Endothelial cell of umbilical vein (primary cell): ENCODE results near the gene PKP3. TPM values are rescaled to one million over a fixed set of nuclear protein-coding genes. Genes with fewer than 3 reads are reported as not detected.

Experiments
- BruUV-seq: library from RNA; stranded (reverse); fragments of 400-500 nt; replicated peaks from 2 replicates; lab custom pipeline; 2021; lab: Mats Ljungman, UMichigan
- CTCF ChIA-PET: fragments of 300-600, 350-600 bp; sonication (Branson Sonifier 250); formaldehyde crosslinking; loops from one replicate; lab custom pipeline; 2021; ENCODE audit warnings: antibody characterized with exemption, inconsistent platforms; lab: Charles Lee
- POLR2A ChIA-PET: fragments of 300-600, 350-600 bp; sonication (Branson Sonifier 250); formaldehyde crosslinking; loops from one replicate; lab custom pipeline; 2021; ENCODE audit warnings: antibody characterized with exemption, inconsistent platforms; lab: Charles Lee
- DNase-seq: peaks from one replicate; pipeline ENCODE4 v3.0.0-alpha.2; 2011; ENCODE audit warnings: low read depth, low spot score
- FAIRE-seq: peaks from 2 replicates; lab custom pipeline; 2011; peaks lifted over from hg19 to GRCh38; lab: Jason Lieb, UNC
- H2AFZ ChIP-seq: 2 replicates; pipeline ENCODE4 v1.6.0; 2012; ENCODE audit warnings: low read depth, low read length, control low read depth, inconsistent platforms
- H3K27ac ChIP-seq: 2 replicates; pipeline ENCODE4 v1.5.1; 2011; ENCODE audit warnings: low read depth, mild to moderate bottlenecking, control low read depth, low read length, moderate library complexity; ENCODE audit not compliant: insufficient read depth
- H3K27me3 ChIP-seq, 2 experiments: 2 replicates each; pipeline versions ENCODE4 v1.6.0 to v1.6.1; 2011; ENCODE audit warnings: low read length in 2 of 2, mixed read lengths in 1 of 2; ENCODE audit not compliant: control insufficient read depth in 2 of 2, insufficient read depth in 2 of 2
- H3K36me3 ChIP-seq, 2 experiments: 2 replicates in 1 of 2; 3 replicates in 1 of 2; pipeline ENCODE4 v1.5.1; 2011; ENCODE audit warnings: low read length in 2 of 2, mild to moderate bottlenecking in 1 of 2, moderate library complexity in 1 of 2; ENCODE audit not compliant: control insufficient read depth in 2 of 2, insufficient read depth in 2 of 2; ENCODE audit errors: extremely low read depth in 1 of 2
- H3K4me1 ChIP-seq: 3 replicates; pipeline ENCODE4 v1.5.1; 2011; ENCODE audit warnings: mild to moderate bottlenecking, low read length; ENCODE audit not compliant: control insufficient read depth, insufficient read depth; ENCODE audit errors: extremely low read depth
- H3K4me2 ChIP-seq: 2 replicates; pipeline ENCODE4 v1.6.1; 2011; ENCODE audit warnings: low read length, control low read depth, mixed read lengths; ENCODE audit not compliant: insufficient read depth
- H3K4me3 ChIP-seq, 3 experiments: fragments of 200-600 bp in 1 of 3; sonication (generic), shearing (Covaris generic) in 1 of 3; replicated peaks in 1 of 3; 2 replicates each; pipeline ENCODE4 v1.5.1; 2011 to 2016; ENCODE audit warnings: control low read depth in 3 of 3, low read length in 3 of 3, mild to moderate bottlenecking in 2 of 3, inconsistent platforms in 1 of 3, low read depth in 1 of 3, moderate library complexity in 1 of 3; ENCODE audit not compliant: insufficient read depth in 1 of 3
- H3K79me2 ChIP-seq: 2 replicates; pipeline ENCODE4 v1.6.0; 2012; ENCODE audit warnings: low read length, inconsistent platforms; ENCODE audit not compliant: control insufficient read depth, insufficient read depth
- H3K9ac ChIP-seq: replicated peaks from 2 replicates; pipeline ENCODE3; 2011; ENCODE audit warnings: low read length, control low read depth; ENCODE audit not compliant: insufficient read depth; ENCODE audit errors: extremely low read depth
- H3K9me1 ChIP-seq: replicated peaks from 3 replicates; pipeline ENCODE4 v1.6.0; 2011; ENCODE audit warnings: mild to moderate bottlenecking, low read length; ENCODE audit not compliant: control insufficient read depth, insufficient read depth; ENCODE audit errors: extremely low read depth
- H3K9me3 ChIP-seq: replicated peaks from 2 replicates; pipeline ENCODE4 v1.5.1; 2012; ENCODE audit warnings: low read length, inconsistent platforms; ENCODE audit not compliant: control insufficient read depth, insufficient read depth
- H4K20me1 ChIP-seq: replicated peaks from 2 replicates; pipeline ENCODE3; 2011; ENCODE audit warnings: mild to moderate bottlenecking, low read length; ENCODE audit not compliant: control insufficient read depth, insufficient read depth; ENCODE audit errors: extremely low read depth
- CTCF ChIP-seq, 2 donors: IDR thresholded peaks; 1 replicate in 1 of 2; 2 replicates in 1 of 2; pipeline ENCODE4 v1.5.1; 2011; ENCODE audit warnings: low read length in 2 of 2, mild to moderate bottlenecking in 2 of 2, moderate library complexity in 2 of 2, control low read depth in 1 of 2, inconsistent platforms in 1 of 2, low read depth in 1 of 2; ENCODE audit not compliant: insufficient read depth in 1 of 2; ENCODE audit errors: extremely low read depth in 1 of 2
- FOS ChIP-seq: IDR thresholded peaks from 2 replicates; pipeline ENCODE4 v1.6.1; 2011; ENCODE audit warnings: mild to moderate bottlenecking, low read length, moderate library complexity, borderline replicate concordance; ENCODE audit not compliant: insufficient read depth
- GATA2 ChIP-seq: IDR thresholded peaks from 2 replicates; pipeline ENCODE4 v1.7.0; 2011; ENCODE audit warnings: low read depth, mild to moderate bottlenecking, moderate library complexity, mixed read lengths, low read length; ENCODE audit not compliant: insufficient read length, insufficient read depth
- MAX ChIP-seq: IDR thresholded peaks from 2 replicates; pipeline ENCODE4 v1.6.1; 2011; ENCODE audit not compliant: insufficient read depth, insufficient read length
- MYC ChIP-seq: IDR thresholded peaks from one replicate; pipeline ENCODE4 v1.6.1; 2011; ENCODE audit warnings: mild to moderate bottlenecking, low read depth, low read length
- dilution Hi-C: fragments of 300-500 bp; cut with MboI; formaldehyde crosslinking; loops from one replicate; pipeline ENCODE4 v1.15.0; 2019; ENCODE audit warnings: low sequenced_read_pairs; ENCODE audit not compliant: extremely low pct_ligation_motif_present
- intact Hi-C: fragments of 100-400 bp; cut with micrococcal nuclease; formaldehyde crosslinking; loops from one replicate; pipeline ENCODE4 v1.10.0; 2022
- polyA plus RNA-seq, 4 experiments: library from polyadenylated mRNA; depleted of rRNA in 3 of 4; stranded (reverse) in 3 of 4; unstranded in 1 of 4; fragments of >200 nt; gene quantifications; 2 replicates each; pipeline versions ENCODE4 v1.2.1 to v1.2.3, GENCODE V29; 2011 to 2012; ENCODE audit warnings: missing spikeins in 1 of 4
- total RNA-seq: library from RNA; stranded (reverse); gene quantifications from 2 replicates; pipeline ENCODE4 v1.2.3, GENCODE V29; 2021

PKP3 gene
- total and polyA plus RNA-seq, 2 donors (not counting 3 experiments of a cell fraction or from before 2014, with no cell fraction given): 0.27 to 0.59 TPM

- no peak for TF ChIP-seq CTCF (IDR thresholded peaks at IDR 0.05; ENCODE audit: extremely low read depth in 1 of 2, insufficient read depth in 1 of 2, low read depth in 1 of 2, low read length in 2 of 2)
- no peak for TF ChIP-seq MAX
- no peak for TF ChIP-seq MYC
- no peak for TF ChIP-seq FOS
- no peak for TF ChIP-seq GATA2
- H3K9ac ChIP-seq: no peak overlapping the region
- no peak overlapping the region for H3K4me3 ChIP-seq
- no peaks in the 10 kb centered on the region for H3K4me1 ChIP-seq
- ChIA-PET POLR2A (no interaction called here), CTCF (interaction anchor here (0.7 to 1.6 kb wide), 9 partner anchors 9 to 81 kb away, joined by 3 to 10 read pairs (median 4); partner anchors contain the start of gene PTDSS2)
- H3K27me3 ChIP-seq: peaks cover 0 to 2% of the 10 kb centered on the region in 2 experiments
- intact Hi-C loops: no loop called here
- no TSS peak for BruUV-seq
- H3K27ac ChIP-seq: no peak overlapping the region
- H3K9me1 ChIP-seq: no peaks in the 10 kb centered on the region
- H4K20me1 ChIP-seq: no peaks in the 10 kb centered on the region
- H3K4me2 ChIP-seq: no peak overlapping the region
- H3K79me2 ChIP-seq: no peaks in the 10 kb centered on the region
- H2AFZ ChIP-seq: no peak overlapping the region
- no peak for FAIRE-seq
- H3K36me3 ChIP-seq: no peaks in the 10 kb centered on the region
- dilution Hi-C loops: no loop called here
- DNase-seq: no peak
- no peaks in the 10 kb centered on the region for H3K9me3 ChIP-seq
These were observed 45.5 kb downstream of the PKP3 start for GRCh38 chr11:439315-440064.
